Mononuclear cell (primary cell): ENCODE measurements around the gene MAP3K7. TPM values are rescaled to one million over a fixed set of nuclear protein-coding genes. Genes with fewer than 3 reads are reported as not detected.
A peak's percentile ranks its signal among the peaks of the same experiment; 100 is the strongest.
"Not testable (repeated sequence)": the region's sequence is repeated elsewhere in the genome, so short reads cannot be mapped to it uniquely, and the experiment has no call there.

ENCODE experiments used
- H3K27me3 ChIP-seq: 2 replicates; pipeline ENCODE4 v1.6.0; 2011; ENCODE audit warnings: low read length, control low read depth; ENCODE audit not compliant: insufficient read depth
- H3K4me1 ChIP-seq: 2 replicates; pipeline ENCODE4 v1.5.1; 2011; ENCODE audit warnings: mild to moderate bottlenecking, low read length, control low read depth; ENCODE audit not compliant: insufficient read depth
- H3K4me3 ChIP-seq: 2 replicates; pipeline ENCODE4 v1.5.1; 2011; ENCODE audit warnings: mild to moderate bottlenecking, low read length, moderate library complexity
- H3K9me3 ChIP-seq: 2 replicates; pipeline ENCODE4 v1.5.1; 2011; ENCODE audit warnings: low read depth, mild to moderate bottlenecking, control low read depth, low read length
- total RNA-seq: library from RNA; depleted of rRNA; stranded (reverse); fragments of >200 nt; gene quantifications from one replicate; pipeline ENCODE4 v1.2.3, GENCODE V29; 2012

MAP3K7 gene
- total RNA-seq, 1 donor = 23.9 TPM

GRCh38 chr6:90586546-90586835, 381 bp downstream of the MAP3K7 start:
- Histone ChIP-seq H3K9me3 (no peaks in the 10 kb centered on the region), H3K27me3 (peaks cover 28% of the 10 kb centered on the region), H3K4me3 (peak overlapping the region; percentile 93), H3K4me1 (peaks cover 14% of the 10 kb centered on the region)

- H3K9me3 ChIP-seq = no peaks in the 10 kb centered on the region
- H3K27me3 ChIP-seq = peaks cover 14% of the 10 kb centered on the region
- peaks cover 14% of the 10 kb centered on the region for H3K4me1 ChIP-seq
- H3K4me3 ChIP-seq = no peak overlapping the region
Measured at GRCh38 chr6:90584636-90585255, 2.1 kb downstream of the MAP3K7 start.

GRCh38 chr6:90583836-90584481, 2.9 kb downstream of the MAP3K7 start:
- no peaks in the 10 kb centered on the region for H3K9me3 ChIP-seq
- peaks cover 8% of the 10 kb centered on the region for H3K27me3 ChIP-seq
- no peak overlapping the region for H3K4me3 ChIP-seq
- H3K4me1 ChIP-seq = peaks cover 14% of the 10 kb centered on the region

- Histone ChIP-seq H3K4me1 (peaks cover 14% of the 10 kb centered on the region), H3K9me3 (no peaks in the 10 kb centered on the region), H3K4me3 (no peak overlapping the region), H3K27me3 (peaks cover 3% of the 10 kb centered on the region)
Measured at GRCh38 chr6:90583179-90583835, 3.6 kb downstream of the MAP3K7 start.

- Histone ChIP-seq H3K27me3 (no peaks in the 10 kb centered on the region), H3K9me3 (no peaks in the 10 kb centered on the region), H3K4me1 (peaks cover 8% of the 10 kb centered on the region), H3K4me3 (no peak overlapping the region)
Measured at GRCh38 chr6:90581146-90581545, 5.7 kb downstream of the MAP3K7 start.

GRCh38 chr6:90578894-90579549, 7.8 kb downstream of the MAP3K7 start:
- no peaks in the 10 kb centered on the region for H3K27me3 ChIP-seq
- no peaks in the 10 kb centered on the region for H3K4me1 ChIP-seq
- no peak overlapping the region for H3K4me3 ChIP-seq
- no peaks in the 10 kb centered on the region for H3K9me3 ChIP-seq

- Histone ChIP-seq H3K9me3 (no peaks in the 10 kb centered on the region), H3K4me3 (no peak overlapping the region), H3K27me3 (no peaks in the 10 kb centered on the region), H3K4me1 (no peaks in the 10 kb centered on the region)
Measured at GRCh38 chr6:90575267-90575666, 11.6 kb downstream of the MAP3K7 start.

- Histone ChIP-seq H3K27me3 (no peaks in the 10 kb centered on the region), H3K4me1 (no peaks in the 10 kb centered on the region), H3K9me3 (no peaks in the 10 kb centered on the region), H3K4me3 (no peak overlapping the region)
Measured at GRCh38 chr6:90574610-90575009, 12.3 kb downstream of the MAP3K7 start.

GRCh38 chr6:90573624-90574023, 13.2 kb downstream of the MAP3K7 start:
- no peaks in the 10 kb centered on the region for H3K27me3 ChIP-seq
- H3K9me3 ChIP-seq = no peaks in the 10 kb centered on the region
- H3K4me3 ChIP-seq = no peak overlapping the region
- no peaks in the 10 kb centered on the region for H3K4me1 ChIP-seq

GRCh38 chr6:90572856-90573255, 14.0 kb downstream of the MAP3K7 start:
- no peak overlapping the region for H3K4me3 ChIP-seq
- H3K4me1 ChIP-seq = no peaks in the 10 kb centered on the region
- no peaks in the 10 kb centered on the region for H3K9me3 ChIP-seq
- no peaks in the 10 kb centered on the region for H3K27me3 ChIP-seq

GRCh38 chr6:90569223-90569622, 17.6 kb downstream of the MAP3K7 start:
- no peaks in the 10 kb centered on the region for H3K27me3 ChIP-seq
- H3K4me1 ChIP-seq = no peaks in the 10 kb centered on the region
- H3K4me3 ChIP-seq = no peak overlapping the region
- H3K9me3 ChIP-seq = no peaks in the 10 kb centered on the region

- H3K4me3 ChIP-seq, H3K27me3 ChIP-seq: not testable (repeated sequence)
Measured at GRCh38 chr6:90567682-90568081, 19.2 kb downstream of the MAP3K7 start.

GRCh38 chr6:90562341-90562740, 24.5 kb downstream of the MAP3K7 start:
- not testable (repeated sequence) for H3K4me3 ChIP-seq, H3K27me3 ChIP-seq, H3K4me1 ChIP-seq, H3K9me3 ChIP-seq

More at GRCh38 chr6:90567682-90568081, 19.2 kb downstream of the MAP3K7 start:
- not testable (repeated sequence) for H3K9me3 ChIP-seq, H3K4me1 ChIP-seq

- no peak overlapping the region for H3K4me3 ChIP-seq
- peaks cover 6% of the 10 kb centered on the region for H3K4me1 ChIP-seq
- H3K27me3 ChIP-seq = no peaks in the 10 kb centered on the region
- H3K9me3 ChIP-seq = no peaks in the 10 kb centered on the region
Measured at GRCh38 chr6:90559931-90560330, 26.9 kb downstream of the MAP3K7 start.

GRCh38 chr6:90557006-90557405, 29.9 kb downstream of the MAP3K7 start:
- no peaks in the 10 kb centered on the region for H3K27me3 ChIP-seq
- H3K4me3 ChIP-seq = no peak overlapping the region
- H3K4me1 ChIP-seq = no peaks in the 10 kb centered on the region
- H3K9me3 ChIP-seq = no peaks in the 10 kb centered on the region
